ENCODE data around the gene PSRC1.

PSRC1 gene

GRCh38 chr1:109250454-109251276 lies 32.3 kb downstream of the PSRC1 start:
- H3K4me3 ChIP-seq (ENCODE audit: low read depth, low read length): no peak overlapping the region
- no peak for TF ChIP-seq MYC (IDR thresholded peaks at IDR 0.05; ENCODE audit: low read depth, low read length)
- TF ChIP-seq MAX (IDR thresholded peaks at IDR 0.05; ENCODE audit: low read depth, low read length): no peak
- TF ChIP-seq CTCF (IDR thresholded peaks at IDR 0.05; ENCODE audit: low read depth, low read length): no peak
- TF ChIP-seq POLR2A (IDR thresholded peaks at IDR 0.05; ENCODE audit: extremely low read depth, insufficient read length): no peak
- DNase-seq (ENCODE audit: low read depth): no peak

GRCh38 chr1:109249654-109250401 lies 33.1 kb downstream of the PSRC1 start:
- DNase-seq (ENCODE audit: low read depth): peak; percentile 17
- TF ChIP-seq MYC (IDR thresholded peaks at IDR 0.05; ENCODE audit: low read depth, low read length): no peak
- no peak for TF ChIP-seq CTCF (IDR thresholded peaks at IDR 0.05; ENCODE audit: low read depth, low read length)
- TF ChIP-seq MAX (IDR thresholded peaks at IDR 0.05; ENCODE audit: low read depth, low read length): no peak
- no peak for TF ChIP-seq POLR2A (IDR thresholded peaks at IDR 0.05; ENCODE audit: extremely low read depth, insufficient read length)
- no peak overlapping the region for H3K4me3 ChIP-seq (ENCODE audit: low read depth, low read length)

GRCh38 chr1:109248797-109249629 lies 33.9 kb downstream of the PSRC1 start, which contains the start of gene CELSR2:
TSS of gene CELSR2 (plus strand) at chr1:109249539. CDS start at chr1:109250080, 541 bp downstream.
- peak; percentile 77 for DNase-seq (ENCODE audit: low read depth)
- no peak within 1 kb of the TSS for H3K4me3 ChIP-seq (ENCODE audit: low read depth, low read length)
- TF ChIP-seq MAX (IDR thresholded peaks at IDR 0.05; ENCODE audit: low read depth, low read length) (no peak), MYC (IDR thresholded peaks at IDR 0.05; ENCODE audit: low read depth, low read length) (no peak), CTCF (IDR thresholded peaks at IDR 0.05; ENCODE audit: low read depth, low read length) (no peak), POLR2A (IDR thresholded peaks at IDR 0.05; ENCODE audit: extremely low read depth, insufficient read length) (peak; percentile 25)

DNA sequence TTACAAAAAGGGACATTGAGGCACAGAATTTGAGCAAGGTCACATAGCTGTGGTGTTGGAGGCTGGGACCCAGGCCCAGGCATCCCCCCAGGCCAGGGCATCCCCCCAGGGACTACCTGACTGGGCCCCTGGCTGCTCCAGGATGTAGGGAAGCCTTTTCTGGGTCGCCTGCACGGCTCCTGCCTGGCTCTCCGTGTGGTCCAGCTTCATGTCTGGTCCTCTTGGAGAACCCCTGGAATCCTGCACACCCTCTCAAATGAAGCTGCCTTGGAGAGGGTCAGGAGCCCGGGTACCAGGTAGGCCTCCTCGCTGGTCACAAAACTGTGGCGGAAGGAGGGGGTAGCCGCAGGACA lies 34.5 kb downstream of the PSRC1 start:
- H3K4me3 ChIP-seq (ENCODE audit: low read depth, low read length): no peak overlapping the region
- no peak for DNase-seq (ENCODE audit: low read depth)
- TF ChIP-seq POLR2A (IDR thresholded peaks at IDR 0.05; ENCODE audit: extremely low read depth, insufficient read length) (no peak), MAX (IDR thresholded peaks at IDR 0.05; ENCODE audit: low read depth, low read length) (no peak), CTCF (IDR thresholded peaks at IDR 0.05; ENCODE audit: low read depth, low read length) (no peak), MYC (IDR thresholded peaks at IDR 0.05; ENCODE audit: low read depth, low read length) (no peak)

Data from NB4 (cell line).